ENCODE results near the gene SWI5. TPM values are rescaled to one million over a fixed set of nuclear protein-coding genes. Genes with fewer than 3 reads are reported as not detected.
"Not testable (repeated sequence)": the region's sequence is repeated elsewhere in the genome, so short reads cannot be mapped to it uniquely, and the experiment has no call there.

Gene SWI5
- 47.5 TPM for polyA plus RNA-seq (2013, experiment 1 of 2; ENCODE audit: insufficient read length)
- polyA plus RNA-seq (2013, experiment 2 of 2; ENCODE audit: insufficient read length) = 43.6 TPM

DNA sequence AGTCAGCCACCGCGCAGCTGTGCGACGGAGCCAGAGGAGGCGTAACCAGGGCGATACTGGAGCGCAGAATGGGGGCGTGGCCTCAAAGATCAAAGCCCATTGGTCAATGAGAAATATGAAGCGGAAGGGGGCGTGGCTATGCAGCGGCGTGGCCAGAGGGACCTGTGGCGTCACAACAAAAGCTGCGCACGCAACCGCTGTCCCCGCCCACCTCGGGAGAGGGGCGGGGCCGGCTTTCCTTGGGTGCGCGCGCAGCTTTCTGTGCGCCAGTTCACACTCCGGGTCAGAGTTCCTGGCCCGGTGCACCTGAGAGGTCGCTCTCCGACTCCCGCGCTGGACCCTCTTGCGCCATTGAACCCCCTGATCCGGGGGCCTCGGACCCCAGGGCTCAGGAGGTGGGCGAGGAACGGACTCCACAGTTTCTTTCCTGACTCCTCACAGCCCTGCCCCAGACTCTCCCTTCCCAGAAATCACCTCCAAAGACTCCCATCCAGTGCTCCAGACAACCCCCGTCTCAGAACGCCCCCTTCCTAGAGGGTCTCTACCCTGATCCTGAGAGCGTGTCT, at the start of gene SWI5:
TSS of gene SWI5 (plus strand) at position 269 of the 566 bp plus-strand sequence.
- DNase-seq = peak; percentile 99

DNA sequence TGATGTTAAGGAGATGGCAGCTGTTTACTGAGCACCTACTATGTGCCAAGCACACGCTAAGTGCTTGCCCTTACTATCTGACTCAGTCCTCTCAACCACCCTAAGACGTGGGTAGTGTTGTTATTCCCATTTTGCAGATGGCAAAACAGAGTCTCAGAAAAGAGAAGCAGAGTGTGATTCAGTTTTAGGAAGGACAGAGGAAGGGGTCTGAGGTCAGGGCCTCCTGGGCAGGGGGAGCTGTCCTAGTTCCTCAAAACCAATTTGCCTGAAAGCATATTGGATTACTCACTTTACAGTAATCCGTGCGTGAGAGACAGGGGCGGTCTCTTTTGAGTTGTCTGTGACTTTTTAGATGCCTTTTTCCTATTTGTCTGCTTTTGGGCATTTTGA, 49.7 kb upstream of the SWI5 start:
- DNase-seq = no peak

DNA sequence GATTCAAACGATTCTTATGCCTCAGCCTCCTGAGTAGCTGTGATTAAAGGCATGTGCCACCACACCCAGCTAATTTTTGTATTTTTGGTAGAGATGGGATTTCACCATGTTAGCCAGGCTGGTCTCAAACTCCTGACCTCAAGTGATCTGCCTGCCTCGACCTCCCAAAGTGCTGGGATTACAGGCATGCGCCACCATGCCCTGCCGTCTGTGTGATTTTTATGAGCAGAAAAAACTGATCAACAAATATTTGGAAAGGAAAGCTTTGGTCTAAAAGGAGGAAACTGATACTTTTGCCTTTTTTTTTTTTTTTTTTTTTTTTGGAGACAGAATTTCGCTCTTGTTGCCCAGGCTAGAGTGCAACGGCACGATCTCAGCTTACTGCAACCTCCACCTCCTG, 45.2 kb upstream of the SWI5 start:
- not testable (repeated sequence) for DNase-seq

DNA sequence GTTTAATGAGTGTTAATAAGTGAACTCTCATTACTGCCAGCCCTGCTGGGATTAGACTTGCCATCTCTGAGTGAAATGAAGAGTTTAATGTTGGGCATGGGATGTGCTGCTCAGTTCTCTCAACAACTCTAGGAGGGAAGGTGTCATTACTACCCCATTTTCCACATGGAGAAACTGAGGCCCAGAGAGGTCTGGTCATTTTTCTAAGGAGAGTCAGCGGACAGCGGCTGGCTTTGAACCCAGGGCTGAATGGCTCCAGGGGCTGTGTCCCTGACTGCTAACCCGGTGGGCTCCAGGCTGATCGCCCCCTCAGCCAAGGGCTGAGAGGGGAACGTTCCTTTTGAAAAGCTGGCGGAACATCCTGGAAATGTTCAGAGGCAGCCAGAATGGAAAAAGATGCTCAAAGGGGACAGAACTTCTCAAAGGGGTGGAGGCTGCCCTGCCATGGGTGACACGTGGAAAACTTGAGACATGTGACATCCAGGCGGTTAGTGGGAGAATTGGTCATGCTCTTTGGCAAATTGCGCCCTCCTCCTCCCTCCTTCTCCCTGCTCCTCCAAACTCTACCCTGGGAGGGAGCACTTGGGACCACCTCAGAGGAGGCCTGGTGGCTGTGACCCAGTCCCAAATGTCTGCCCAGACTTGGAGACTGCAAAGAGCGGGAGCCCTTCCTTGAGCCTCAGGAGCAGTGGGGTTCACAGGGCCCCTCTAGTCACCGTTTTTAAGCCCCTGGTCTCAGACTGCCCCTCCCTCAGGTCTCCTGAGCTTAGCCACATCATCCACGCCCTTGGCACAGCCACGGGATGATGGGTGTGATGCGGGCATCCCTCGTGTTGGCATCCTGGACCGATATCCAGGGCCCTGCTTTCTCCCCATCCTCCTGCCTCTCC, 44.2 kb upstream of the SWI5 start:
- peak; percentile 20 for DNase-seq

DNA sequence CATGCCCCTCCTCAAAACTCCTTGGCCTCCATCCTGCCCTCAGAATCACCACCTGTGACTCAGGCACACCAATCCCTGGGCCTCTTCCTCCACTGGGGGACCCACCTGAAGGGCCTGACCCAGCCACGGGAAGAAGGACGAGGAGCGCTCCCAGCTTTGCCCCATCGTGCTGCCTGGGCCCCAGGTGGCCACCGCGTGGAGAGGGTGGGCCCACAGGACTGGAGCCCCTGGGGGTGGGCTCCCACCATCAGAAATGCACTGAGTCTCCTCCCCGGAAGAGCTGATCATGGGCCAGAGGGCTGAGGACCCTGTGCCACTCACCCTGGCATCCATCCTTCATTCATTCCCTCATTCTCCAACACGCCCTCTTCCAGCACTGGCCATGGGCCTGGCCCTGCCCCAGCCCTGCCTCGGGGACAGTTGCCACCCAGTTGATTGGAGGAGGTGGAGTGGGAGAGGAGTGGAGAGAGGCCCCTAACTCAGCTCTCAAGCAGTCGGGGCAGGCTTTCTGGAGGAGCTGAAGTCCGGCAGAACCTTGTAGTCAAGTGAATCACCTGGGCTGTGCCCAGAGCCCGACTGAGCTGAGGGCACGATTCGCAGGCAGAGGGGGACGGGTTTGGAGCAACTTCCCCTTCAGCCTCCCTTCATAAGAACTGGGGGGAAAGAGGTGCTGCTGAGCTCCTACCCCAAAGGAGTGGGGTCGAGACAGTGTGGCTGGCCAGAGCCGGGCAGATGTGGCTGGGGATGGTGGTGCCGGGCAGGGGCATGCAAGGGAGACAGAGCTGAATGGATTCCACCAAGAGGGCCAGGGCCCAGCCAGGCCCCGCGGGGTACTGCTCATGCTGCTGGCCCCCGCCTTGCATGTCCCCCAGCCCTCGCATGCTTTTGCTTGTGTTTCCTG, 43.3 kb upstream of the SWI5 start:
- DNase-seq = no peak

DNA sequence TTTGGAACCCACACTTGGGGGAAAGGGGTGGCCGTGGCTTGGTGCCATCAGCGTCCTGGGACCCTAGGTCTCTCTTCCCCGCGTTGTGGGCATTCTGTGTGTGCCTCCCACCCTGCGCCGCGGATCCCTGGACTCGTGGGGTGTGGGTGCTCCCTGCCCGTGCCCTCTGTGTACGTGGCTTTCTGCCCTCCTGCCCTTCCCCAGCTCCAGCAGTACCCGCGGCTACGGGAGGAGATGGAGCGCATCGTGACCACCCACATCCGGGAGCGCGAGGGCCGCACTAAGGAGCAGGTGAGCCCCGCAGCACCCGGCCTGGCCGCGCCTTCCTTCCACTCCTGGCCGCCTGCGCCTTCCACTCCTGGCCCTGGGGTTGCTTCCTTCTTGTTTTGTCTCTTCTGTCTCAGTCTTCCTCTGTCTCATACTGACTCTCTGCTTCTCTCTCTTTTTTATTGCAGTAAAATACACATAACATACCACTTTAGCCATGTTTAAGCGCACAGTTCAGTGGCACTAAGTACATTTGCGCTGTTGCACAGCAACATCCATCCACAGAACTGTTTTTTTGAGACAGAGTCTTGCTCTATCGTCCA, 42.2 kb upstream of the SWI5 start:
- no peak for DNase-seq

DNA sequence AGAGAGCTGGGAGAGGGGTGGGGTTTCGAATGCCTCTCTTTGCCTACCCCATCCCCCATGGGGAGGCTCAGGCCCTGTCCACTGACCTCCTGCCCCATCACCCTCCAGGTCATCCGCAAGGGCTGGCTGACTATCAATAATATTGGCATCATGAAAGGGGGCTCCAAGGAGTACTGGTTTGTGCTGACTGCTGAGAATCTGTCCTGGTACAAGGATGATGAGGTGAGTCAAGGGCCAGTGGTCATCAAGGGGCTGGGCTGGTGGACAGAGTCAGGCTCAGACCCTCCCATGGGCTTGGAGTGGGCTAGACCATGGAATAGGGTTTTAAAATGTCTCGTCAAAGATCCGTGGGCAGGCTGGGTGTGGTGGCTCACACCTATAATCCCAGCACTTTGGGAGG, 34.0 kb upstream of the SWI5 start:
- no peak for DNase-seq

DNA sequence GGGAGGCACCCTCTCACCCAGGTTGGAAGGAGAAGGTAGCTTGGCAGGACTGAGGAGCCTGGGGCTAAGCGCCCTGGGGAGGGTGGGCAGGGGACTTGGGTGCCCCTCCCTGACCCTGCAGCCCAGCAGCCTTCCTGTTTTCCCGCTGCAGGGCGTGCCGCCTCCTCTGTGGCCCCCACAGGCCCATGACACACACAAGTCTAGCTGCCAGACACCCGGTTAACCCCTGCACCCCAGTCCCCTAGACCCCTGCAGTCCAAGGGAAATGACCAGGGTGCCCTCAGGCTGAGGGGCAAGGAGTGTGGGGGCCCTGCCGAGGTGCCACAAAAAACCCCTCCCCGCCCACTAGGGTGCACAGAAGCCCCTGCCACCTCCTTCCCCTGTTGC, 33.3 kb upstream of the SWI5 start:
- DNase-seq = peak; percentile 15

DNA sequence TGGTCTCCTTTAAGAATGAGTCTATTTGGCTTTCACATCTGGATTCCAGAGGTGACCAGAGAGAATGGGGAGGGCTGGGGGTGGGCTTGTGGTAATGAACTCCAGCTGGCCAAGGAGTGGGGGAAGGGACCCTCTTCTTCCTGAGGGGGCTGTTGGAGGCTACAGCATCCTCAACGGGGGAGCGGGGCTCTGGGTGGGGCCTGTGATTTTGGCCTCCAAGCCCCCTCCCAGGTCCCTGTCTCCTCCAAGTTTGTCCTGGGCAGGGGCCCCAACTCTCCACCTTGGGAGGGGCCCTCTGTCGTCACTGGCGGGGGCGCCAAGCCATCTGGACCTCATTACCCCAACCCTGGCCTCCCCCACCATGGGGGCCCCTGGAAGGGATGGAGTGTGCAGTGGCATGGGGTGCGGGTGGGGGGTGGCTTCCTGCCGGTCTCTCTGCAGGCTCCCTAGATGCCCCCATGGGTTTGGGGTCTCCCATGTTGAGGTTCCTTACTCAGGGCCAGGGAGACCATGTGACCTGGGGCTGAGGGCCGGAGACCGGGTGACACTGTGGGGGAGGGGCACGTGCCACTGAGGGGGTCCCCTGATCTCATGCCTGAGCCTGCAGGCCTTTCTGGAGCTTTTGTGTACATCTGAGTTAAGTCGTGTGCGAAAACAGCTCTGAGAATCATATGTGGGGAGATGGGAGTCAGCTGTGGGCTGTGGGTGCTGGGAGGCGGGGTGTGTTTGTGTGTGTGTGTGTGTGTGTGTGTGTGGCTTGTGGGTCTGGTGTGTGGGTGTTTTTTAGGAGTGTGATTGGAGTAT, 32.7 kb upstream of the SWI5 start:
- DNase-seq = peak; percentile 71

DNA sequence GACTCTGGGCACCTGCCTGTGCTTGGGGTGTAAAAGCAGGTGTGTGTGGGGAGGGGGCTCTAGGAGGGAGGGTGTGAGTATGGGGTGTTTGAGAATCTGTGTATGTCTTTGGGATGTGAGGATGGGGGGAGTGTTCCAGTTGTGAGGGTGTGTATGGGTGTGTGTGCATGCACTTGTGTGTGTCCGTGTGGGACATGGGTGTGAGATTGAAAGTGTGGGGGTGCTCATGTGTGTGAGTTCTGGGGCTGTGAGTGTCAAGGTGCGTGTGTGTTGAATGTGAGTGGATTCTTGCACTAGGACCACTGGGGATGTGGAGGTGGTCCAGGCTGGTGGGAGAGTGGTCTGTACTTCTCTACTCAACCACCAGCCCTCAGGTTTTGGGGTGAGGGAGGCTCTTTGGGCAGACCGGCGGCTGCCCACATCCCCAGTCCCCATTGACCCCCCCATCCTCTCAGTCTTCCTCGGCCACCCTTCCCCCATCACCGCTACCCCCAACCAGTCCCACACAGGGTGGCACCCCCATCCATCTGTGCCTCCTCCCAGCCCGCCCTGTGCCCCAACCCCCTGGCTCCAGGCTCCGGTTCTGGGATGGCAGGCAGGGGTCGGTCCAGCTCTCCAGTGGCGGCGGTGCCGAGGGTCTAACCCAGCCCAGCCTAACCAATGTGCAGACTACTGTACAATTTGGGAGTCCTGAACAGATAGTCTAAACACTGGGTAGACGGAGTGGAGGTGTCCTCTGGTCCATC, 31.8 kb upstream of the SWI5 start:
- DNase-seq = peak; percentile 13

DNA sequence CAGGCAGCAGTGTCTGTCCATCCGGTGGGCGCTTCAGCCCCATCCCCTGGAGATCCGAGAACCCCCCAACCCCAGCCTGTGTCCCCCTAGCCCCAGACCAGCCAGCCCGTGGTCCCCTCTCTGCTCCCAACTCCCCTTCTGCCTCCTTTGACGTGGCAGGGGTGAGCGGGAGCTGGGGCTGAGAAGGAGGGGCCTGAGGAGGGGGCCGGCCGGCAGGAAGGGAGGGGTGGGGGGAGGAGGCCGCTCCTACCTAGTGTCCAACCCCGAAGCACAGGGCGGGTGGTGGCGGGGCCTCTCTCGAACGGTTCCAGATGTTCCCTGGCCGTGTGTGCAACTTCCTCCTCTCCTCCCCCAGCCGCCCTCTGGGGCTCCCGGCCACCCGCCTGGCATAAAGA, 31.2 kb upstream of the SWI5 start:
- peak; percentile 96 for DNase-seq

DNA sequence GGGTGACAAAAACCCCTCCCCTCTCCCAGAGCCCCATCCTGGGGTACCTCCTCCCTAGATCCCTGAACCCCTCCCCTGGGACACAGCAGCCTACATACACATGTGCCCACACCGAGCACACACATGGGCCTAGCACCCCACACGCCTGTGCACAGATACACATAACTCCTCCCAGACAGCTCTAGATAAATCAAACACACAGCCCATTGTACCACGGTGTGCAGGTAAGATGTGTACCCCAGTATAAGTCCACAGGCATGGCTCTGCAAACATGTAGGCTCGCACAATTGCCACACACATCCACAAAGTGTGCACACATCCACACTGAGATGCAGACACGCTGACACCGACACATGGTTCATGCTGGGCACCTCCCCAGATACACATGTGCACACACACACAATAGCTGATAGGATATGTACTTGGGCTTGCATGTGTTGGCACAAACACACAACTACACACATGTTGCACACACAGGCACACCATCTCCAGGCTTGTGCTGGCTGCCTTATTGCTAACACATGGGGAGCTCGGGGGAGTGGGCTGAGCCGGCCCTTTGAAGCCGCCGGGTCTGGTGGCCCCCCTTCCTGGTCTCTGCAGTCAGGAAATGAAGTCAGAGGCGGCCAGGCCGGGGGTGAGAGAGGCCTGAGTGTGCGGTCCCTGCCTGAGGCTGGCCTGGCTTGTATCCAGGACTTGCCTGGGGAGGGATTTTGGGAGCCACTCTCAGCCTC, 30.5 kb upstream of the SWI5 start:
- peak; percentile 74 for DNase-seq

DNA sequence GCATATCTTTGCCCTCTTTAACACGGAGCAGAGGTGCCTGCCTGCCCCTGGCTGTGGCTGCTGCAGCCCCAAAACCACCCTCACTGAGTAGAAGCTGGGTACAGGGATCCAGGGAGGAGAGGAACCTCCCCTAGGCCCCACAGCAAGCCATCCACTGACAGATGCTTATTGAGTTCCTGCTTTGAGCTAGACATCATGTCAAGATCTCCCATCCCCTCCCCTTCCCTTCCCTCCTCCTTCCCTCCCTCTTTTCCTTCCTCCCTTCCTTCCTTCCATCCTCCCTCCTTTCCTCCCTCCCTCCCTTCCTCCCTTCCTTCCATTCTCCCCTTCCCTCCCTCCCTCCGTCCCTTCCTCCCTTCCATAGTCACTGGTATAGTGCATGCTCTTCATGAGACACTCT, 29.6 kb upstream of the SWI5 start:
- no peak for DNase-seq

DNA sequence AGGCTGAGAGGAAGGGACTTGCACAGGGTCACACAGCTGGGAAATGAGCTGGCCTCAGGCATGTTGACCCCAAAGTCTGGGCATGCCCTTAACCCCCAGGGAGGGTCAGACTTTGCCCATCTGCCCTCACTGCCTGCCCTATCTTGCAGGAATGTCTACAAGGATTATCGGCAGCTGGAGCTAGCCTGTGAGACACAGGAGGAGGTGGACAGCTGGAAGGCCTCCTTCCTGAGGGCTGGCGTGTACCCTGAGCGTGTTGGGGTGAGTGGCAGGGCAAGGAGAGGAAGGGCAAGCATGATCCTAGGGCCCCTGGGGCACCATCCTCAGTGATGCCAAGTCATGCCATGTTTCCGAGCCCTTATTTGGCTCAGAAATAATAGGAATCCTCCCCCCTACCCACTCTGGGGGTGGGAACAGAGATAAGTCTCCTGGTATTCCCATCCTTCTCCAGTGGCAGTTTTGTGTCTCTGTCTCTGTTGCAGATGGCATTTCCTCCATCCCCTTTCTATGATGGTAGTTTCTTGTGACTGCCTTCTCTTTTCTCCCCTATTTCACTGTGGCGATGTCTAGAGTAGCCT, 28.8 kb upstream of the SWI5 start:
- no peak for DNase-seq

DNA sequence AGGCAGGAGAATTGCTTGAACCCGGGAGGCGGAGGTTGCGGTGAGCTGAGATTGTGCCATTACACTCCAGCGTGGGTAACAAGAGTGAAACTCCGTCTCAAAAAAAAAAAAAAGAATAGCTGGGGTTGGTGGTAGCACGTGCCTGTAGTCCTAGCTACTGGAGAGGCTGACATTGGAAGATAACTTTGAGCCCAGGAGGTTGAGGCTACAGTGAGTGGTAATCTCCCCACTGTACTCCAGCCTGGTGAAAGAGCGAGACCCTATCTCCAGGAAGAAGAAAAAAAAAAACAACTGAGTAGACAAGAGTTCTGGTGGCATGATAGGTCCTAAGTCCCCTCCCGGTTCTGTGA, 26.5 kb upstream of the SWI5 start:
- no peak for DNase-seq

DNA sequence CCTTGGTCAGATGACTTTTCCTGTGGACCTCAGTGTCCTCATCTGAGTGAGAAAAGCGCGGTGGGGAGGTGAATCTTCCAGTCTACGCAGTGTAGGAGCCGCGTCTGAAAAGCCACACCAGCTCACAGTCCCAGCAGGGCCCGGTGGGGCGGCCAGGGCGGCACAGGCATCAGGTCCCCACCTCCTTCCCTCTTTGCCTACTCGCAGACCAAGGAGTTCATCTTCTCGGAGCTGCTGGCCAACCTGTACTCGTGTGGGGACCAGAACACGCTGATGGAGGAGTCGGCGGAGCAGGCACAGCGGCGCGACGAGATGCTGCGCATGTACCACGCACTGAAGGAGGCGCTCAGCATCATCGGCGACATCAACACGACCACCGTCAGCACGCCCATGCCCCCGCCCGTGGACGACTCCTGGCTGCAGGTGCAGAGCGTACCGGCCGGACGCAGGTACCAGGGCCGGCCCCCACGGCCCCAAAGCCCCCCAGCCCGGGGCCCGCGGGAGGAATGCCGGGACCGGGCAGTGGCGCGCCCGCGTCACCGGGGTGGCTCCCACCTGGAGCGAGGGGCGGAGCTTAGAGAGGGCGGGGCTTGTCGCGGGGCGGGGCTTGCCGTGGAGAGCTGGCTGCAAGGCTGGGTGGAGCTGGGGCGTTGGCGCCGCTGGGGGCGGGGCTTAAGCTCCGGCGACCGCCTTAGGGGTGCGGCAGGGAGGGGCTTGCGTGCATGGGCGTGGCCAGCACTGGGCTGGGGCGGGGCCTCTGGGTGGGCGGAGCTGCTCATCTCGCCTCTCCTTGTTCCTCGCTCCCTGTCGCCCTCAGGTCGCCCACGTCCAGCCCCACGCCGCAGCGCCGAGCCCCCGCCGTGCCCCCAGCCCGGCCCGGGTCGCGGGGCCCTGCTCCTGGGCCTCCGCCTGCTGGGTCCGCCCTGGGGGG, 25.9 kb upstream of the SWI5 start:
- peak; percentile 59 for DNase-seq

DNA sequence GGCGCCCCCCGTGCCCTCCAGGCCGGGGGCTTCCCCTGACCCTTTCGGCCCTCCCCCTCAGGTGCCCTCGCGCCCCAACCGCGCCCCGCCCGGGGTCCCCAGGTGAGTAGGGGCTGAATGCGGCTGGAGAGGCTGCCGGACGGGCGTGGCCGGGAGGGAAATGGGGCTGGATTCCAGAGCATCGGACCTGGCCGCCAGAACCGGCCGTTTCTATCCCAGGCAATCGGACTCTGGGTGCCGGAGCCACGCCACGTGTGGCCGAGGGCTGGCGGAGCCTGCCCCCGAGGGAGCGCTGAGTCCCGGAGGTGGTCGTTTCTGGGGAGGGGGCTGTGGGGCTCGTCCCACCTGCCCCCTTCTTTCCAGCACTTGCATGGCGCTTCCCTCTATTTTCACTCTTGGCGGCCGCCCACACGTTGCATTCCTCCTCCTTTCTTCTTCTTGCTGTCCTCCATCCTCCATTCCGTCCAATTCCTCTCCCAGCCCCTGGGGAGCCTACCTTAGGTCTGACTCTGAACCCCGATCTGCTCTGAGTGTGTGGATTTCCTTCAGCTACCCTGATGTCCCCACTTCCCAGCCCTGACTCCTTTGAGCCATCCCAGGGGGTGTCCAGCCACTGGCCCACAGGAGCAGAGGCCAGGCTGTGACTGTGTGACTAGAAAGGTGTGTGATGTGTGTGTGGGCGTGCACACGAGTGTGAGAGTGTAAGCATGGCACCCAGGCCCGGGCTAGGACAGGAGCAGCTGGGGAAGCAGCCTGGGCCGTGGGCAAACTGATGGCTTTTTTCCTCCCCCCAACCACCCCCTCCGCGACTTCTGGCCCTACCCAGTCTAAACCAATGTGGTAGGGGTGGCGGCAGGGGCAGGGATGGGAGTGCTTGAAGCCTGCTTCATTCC, 25.0 kb upstream of the SWI5 start:
- DNase-seq = no peak

DNA sequence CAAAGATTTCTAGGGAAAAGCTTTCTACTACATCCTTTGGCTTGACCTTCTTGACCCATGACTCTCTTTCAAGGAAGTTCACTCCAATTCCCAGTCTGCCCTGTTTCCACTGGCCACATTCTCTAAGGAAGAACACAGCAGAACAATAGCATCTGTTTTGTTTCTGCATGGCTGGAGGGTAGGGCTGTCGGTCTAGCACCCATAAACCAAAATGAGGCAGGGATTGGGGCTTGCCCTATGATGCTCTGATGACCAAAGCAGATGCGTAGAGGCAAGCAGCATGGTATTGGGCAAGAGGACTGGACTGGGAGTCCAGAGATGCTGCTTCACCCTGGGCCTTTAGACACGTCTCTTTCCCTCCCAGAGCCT, 24.4 kb upstream of the SWI5 start:
- no peak for DNase-seq

Measured in fibroblast of skin of scalp (primary cell).